ENCODE results near the gene PMEL. TPM values are rescaled to one million over a fixed set of nuclear protein-coding genes. Genes with fewer than 3 reads are reported as not detected.

Gene PMEL
- total and polyA plus RNA-seq, 2 of the 8 experiments (the other 6 are each of a cell fraction or from before 2014, with no cell fraction given) = 120 to 382 TPM

- TF ChIP-seq CHD1 (IDR thresholded peaks at IDR 0.05; ENCODE audit: low read depth, low read length) = no peak
These were observed 34.5 kb downstream of the PMEL start (continued) for GRCh38 chr12:55931317-55931779.

All from H1 (cell line).